Adrenal gland (tissue), 12 donors: ENCODE measurements around the gene SIKE1. TPM values are rescaled to one million over a fixed set of nuclear protein-coding genes. Genes with fewer than 3 reads are reported as not detected.

Experiments
- DNase-seq, 7 donors: peaks; one replicate each; pipeline ENCODE4 v3.0.0-alpha.2; 2019 to 2020
- H3K27ac ChIP-seq, 5 donors: fragments of 200-600 bp; sonication (generic) in 4 of 5; 1 replicate in 3 of 5; 2 replicates in 2 of 5; pipeline versions ENCODE4 v1.5.1 to v1.8.0; 2016 to 2020; ENCODE audit warnings: mild to moderate bottlenecking in 1 of 5
- H3K27me3 ChIP-seq: fragments of 200-600 bp; 2 replicates; pipeline ENCODE4 v1.8.0; 2021
- H3K36me3 ChIP-seq, 2 donors: fragments of 200-600 bp; replicated peaks in 1 of 2; 1 replicate in 1 of 2; 2 replicates in 1 of 2; pipeline versions ENCODE4 v1.5.1 to v1.8.0; 2018 to 2022
- H3K4me1 ChIP-seq, 2 donors: fragments of 200-600 bp; replicated peaks in 1 of 2; 1 replicate in 1 of 2; 2 replicates in 1 of 2; pipeline versions ENCODE4 v1.5.1 to v1.8.0; 2018 to 2021
- H3K4me3 ChIP-seq, 4 donors: fragments of 200-600 bp; sonication (generic) in 3 of 4; one replicate each; pipeline ENCODE4 v1.5.1; 2016 to 2018
- H3K9me3 ChIP-seq, 3 donors: fragments of 200-600 bp; sonication (generic) in 1 of 3; replicated peaks in 1 of 3; 1 replicate in 2 of 3; 2 replicates in 1 of 3; pipeline versions ENCODE4 v1.5.1 to v1.8.0; 2016 to 2021
- POLR2A ChIP-seq, 2 donors: fragments of 450-650 bp; IDR thresholded peaks; one replicate each; pipeline ENCODE4 v1.6.1; 2017; ENCODE audit warnings: antibody characterized with exemption in 2 of 2, mild to moderate bottlenecking in 2 of 2, moderate library complexity in 1 of 2
- WGBS, 4 donors: extraction: QIAGEN DNeasy Blood & Tissue Kit in 2 of 4; methylation state at CpG; one replicate each; pipeline versions ENCODE4 v1.1.5 to v1.1.7; 2013 to 2017; 5-methylcytosine and 5-hydroxymethylcytosine counted together
- intact Hi-C, 2 donors: fragments of 100-400 bp; cut with DNase I; formaldehyde crosslinking; loops; one replicate each; pipeline versions ENCODE4 v1.14.1 to v1.15.0; 2022 to 2023
- polyA plus RNA-seq, 3 donors: library from polyadenylated mRNA; stranded (reverse); fragments of 200-250 nt in 2 of 3; fragments of 350-450 nt in 1 of 3; fragmentation: Illumina TruSeq in 1 of 3; extraction: RNeasy Lipid Tissue Mini Kit (QIAGEN cat#74804) in 1 of 3; gene quantifications; one replicate each; pipeline ENCODE4 v1.2.3, GENCODE V29; 2013 to 2014
- small RNA-seq, 2 donors: library from RNA; depleted of rRNA; stranded (forward); fragments of <200 nt; gene quantifications; one replicate each; pipeline ENCODE3, GENCODE V24; 2016
- total RNA-seq, 9 donors: library from RNA; depleted of rRNA in 4 of 9; stranded (reverse); fragments of >200 nt in 4 of 9; fragments of 120-200 nt in 1 of 9; fragmentation: NEBNext Ultra II Directional in 1 of 9; extraction: Animal tissue kit (Norgen Biotek cat#: 25700) in 1 of 9; gene quantifications; one replicate each; pipeline versions ENCODE4 v1.1.0 to v1.2.4, GENCODE V29; 2013 to 2023
- TF ChIP-seq, protein P1 (sequence below), 6 experiments: fragments of 450-650 bp in 4 of 6; fragments of 200-600 bp in 2 of 6; sonication (generic) in 1 of 6; IDR thresholded peaks; 1 replicate in 5 of 6; 2 replicates in 1 of 6; pipeline versions ENCODE4 v1.5.1 to v1.8.0; 2016 to 2021; ENCODE audit warnings: antibody characterized with exemption in 6 of 6, mild to moderate bottlenecking in 2 of 6, moderate library complexity in 1 of 6
- donor health status: healthy with polysubstance abuse.
- donor health status: Bipolar disorder and iron deficiency.
- donor health status: DM: yes; HTN: yes; CAD: no.
- donor health status: DM: no; HTN: no; CAD: no.
- donor health status: DM: no; HTN: no; CAD: no.
- donor health status: DM: yes; HTN: yes; CAD: no.

The SIKE1 gene
- total and polyA plus RNA-seq, 12 donors: 9.9 to 91.2 (median 33.0) TPM

DNA sequence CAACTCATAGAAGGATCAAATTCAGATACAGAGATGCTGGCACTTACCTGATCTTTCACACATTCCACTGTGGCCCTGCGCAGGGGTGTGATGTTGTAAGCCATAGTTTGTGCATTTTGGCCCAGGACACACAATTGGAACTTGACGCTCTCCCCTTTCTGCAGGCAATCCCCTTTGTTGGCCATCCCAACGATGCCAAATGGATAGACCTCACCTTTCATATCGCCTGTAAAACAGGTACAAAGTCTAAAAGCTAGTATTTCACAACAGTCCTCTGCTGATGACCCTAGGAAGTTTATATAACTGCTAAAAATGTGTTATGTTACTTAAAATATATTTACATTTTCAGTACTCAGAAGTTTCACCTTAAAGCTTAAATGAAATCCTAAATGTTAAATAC, 60.0 kb downstream of the SIKE1 start:
- DNase-seq: no peak
- no peak overlapping the region for H3K4me3 ChIP-seq
- no peaks in the 10 kb centered on the region for H3K27me3 ChIP-seq
- TF ChIP-seq, protein P1, sequence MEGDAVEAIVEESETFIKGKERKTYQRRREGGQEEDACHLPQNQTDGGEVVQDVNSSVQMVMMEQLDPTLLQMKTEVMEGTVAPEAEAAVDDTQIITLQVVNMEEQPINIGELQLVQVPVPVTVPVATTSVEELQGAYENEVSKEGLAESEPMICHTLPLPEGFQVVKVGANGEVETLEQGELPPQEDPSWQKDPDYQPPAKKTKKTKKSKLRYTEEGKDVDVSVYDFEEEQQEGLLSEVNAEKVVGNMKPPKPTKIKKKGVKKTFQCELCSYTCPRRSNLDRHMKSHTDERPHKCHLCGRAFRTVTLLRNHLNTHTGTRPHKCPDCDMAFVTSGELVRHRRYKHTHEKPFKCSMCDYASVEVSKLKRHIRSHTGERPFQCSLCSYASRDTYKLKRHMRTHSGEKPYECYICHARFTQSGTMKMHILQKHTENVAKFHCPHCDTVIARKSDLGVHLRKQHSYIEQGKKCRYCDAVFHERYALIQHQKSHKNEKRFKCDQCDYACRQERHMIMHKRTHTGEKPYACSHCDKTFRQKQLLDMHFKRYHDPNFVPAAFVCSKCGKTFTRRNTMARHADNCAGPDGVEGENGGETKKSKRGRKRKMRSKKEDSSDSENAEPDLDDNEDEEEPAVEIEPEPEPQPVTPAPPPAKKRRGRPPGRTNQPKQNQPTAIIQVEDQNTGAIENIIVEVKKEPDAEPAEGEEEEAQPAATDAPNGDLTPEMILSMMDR (IDR thresholded peaks at IDR 0.05): no peak
- no peak for TF ChIP-seq POLR2A (IDR thresholded peaks at IDR 0.05)
- 92 to 95% (median 94%) methylated on average over 4 of the region's 4 CpGs for WGBS, 4 donors
- H3K9me3 ChIP-seq: no peaks in the 10 kb centered on the region
- peaks cover 4 to 6% of the 10 kb centered on the region in 2 donors for H3K4me1 ChIP-seq
- peaks cover 0 to 81% of the 10 kb centered on the region in 2 donors for H3K36me3 ChIP-seq
- intact Hi-C loops: no loop called here
- H3K27ac ChIP-seq: no peak overlapping the region

Small RNA genes within 50 kb of the gene (small RNA-seq; reads per million reads assigned to genes)
- 0 reads per million in 2 donors for gene RNY1P13

Other genes with a start within 250 kb of the SIKE1 start
- 10 to 100 TPM; 15.5 to 65.6 (median 34.9) TPM for gene BCAS2, start 199.1 kb downstream of the SIKE1 start, total RNA-seq
- 10 to 100 TPM; 17.8 to 83.5 (median 21.0) TPM for gene BCAS2, start 199.1 kb downstream of the SIKE1 start, polyA plus RNA-seq
- gene DENND2C, start 110.6 kb downstream of the SIKE1 start, total RNA-seq: 1 to 10 TPM in 8 of 9 donors, under 1 TPM in 1; 0.91 to 4.2 (median 2.2) TPM
- gene DENND2C, start 110.6 kb downstream of the SIKE1 start, polyA plus RNA-seq: 1 to 10 TPM; 1.4 TPM
- gene AMPD1, start 85.1 kb downstream of the SIKE1 start, total RNA-seq: not detected
- gene AMPD1, start 85.1 kb downstream of the SIKE1 start, polyA plus RNA-seq: under 1 TPM in 2 of 3 donors, not detected in 1; 0.24 to 0.29 TPM
- 10 to 100 TPM; 12.5 to 46.6 (median 19.4) TPM for gene NRAS, start 63.9 kb downstream of the SIKE1 start, total RNA-seq
- 10 to 100 TPM in 2 of 3 donors, 1 to 10 TPM in 1; 5.8 to 26.5 (median 10.1) TPM for gene NRAS, start 63.9 kb downstream of the SIKE1 start, polyA plus RNA-seq
- 100 to 1,000 TPM; 289 to 775 (median 477) TPM for gene CSDE1, start 22.7 kb downstream of the SIKE1 start, total RNA-seq
- 100 to 1,000 TPM in 2 of 3 donors, 10 to 100 TPM in 1; 75.6 to 376 (median 104) TPM for gene CSDE1, start 22.7 kb downstream of the SIKE1 start, polyA plus RNA-seq
- under 1 TPM in 1 of 9 donors, not detected in 8; 0.22 TPM for gene SYCP1, start 74.2 kb upstream of the SIKE1 start, total RNA-seq
- gene SYCP1, start 74.2 kb upstream of the SIKE1 start, polyA plus RNA-seq: under 1 TPM in 1 of 3 donors, not detected in 2; 0.07 TPM
- not detected for gene TSHB, start 249.1 kb upstream of the SIKE1 start, total RNA-seq
- not detected for gene TSHB, start 249.1 kb upstream of the SIKE1 start, polyA plus RNA-seq